ENCODE results near the gene RBM39.
"Not testable (repeated sequence)": the region's sequence is repeated elsewhere in the genome, so short reads cannot be mapped to it uniquely, and the experiment has no call there.

The RBM39 gene

GRCh38 chr20:35756404-35756803 is 14.3 kb upstream of the RBM39 start:
- DNase-seq (ENCODE audit: low read depth in 3 of 3, low spot score in 1 of 3), result no peak

DNA sequence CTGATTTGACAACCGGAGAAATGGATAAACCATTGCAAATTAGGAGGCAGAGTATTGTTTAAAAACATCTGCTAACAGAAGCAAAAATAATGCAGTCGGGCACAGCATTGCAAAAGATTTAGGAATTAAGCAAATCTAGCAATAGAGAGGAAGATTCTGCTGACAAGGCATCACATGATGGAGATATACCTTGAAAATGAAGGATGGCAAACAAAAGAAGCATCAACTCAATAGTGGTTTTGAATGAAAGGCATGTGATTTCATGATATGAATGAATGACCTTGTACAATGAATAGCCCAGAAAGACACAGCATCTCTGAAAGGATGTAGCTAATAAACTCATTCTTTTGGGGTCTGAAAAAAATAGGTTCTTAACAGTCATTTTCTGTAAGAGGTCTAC is 8.6 kb upstream of the RBM39 start:
- DNase-seq (ENCODE audit: low read depth in 3 of 3, low spot score in 1 of 3), result no peak

DNA sequence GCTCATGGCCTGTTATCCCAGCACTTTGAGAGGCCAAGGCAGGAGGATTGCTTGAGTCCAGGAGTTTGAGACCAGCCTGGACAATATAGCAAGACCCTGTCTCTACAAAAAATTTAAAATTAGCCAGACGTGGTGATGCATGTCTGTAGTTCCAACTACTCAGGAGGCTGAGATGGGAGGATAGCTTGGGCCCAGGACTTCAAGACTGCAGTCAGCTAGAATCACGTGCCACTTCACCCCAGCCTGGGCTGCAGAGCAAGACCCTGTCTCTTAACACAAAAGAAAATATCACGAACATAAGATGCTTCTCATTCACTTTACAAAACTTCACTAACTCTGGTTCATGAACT is 2.4 kb upstream of the RBM39 start:
- not testable (repeated sequence) for DNase-seq (ENCODE audit: low read depth in 3 of 3, low spot score in 1 of 3)

- no peak for DNase-seq (ENCODE audit: low read depth in 3 of 3, low spot score in 1 of 3)
These were observed 1.8 kb upstream of the RBM39 start for GRCh38 chr20:35743693-35744491.

DNA sequence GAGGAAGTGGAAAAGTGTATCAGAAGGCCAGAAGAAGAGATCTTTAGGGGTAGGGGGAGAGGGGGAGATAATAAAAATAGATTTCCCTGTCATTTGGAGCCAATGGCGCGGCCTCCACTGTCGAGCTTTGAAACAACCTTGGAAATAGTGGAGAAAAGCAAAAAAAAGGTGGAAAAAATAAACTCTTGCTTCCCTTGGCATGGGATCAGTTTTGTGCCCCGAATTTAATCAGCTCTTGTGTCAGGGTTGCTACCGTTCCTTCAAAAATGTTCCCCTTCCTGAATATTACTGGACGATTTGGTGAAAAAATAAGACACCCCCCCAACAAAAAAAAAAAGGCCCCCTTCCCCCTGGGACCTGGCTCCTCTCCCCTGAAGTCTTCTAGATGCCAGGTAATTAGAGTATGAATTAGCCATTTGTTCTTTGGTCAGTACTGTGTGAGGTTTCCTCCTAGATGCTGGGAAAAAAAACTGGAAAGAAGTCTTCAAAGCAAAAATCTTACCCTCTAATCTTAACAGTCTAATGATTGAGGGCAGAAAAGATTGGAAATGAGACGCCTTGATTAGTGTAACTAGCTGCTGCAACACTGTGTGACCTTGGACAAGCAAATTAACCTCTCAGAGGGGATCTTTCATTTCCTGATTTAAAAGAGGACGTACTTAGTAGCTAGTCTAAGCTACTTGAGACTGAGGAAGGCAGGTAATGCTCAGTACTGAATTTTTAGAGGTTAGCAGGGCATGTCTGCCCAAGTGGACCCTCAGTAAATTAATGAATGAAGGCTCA is 872 bp upstream of the RBM39 start:
- DNase-seq (ENCODE audit: low read depth in 3 of 3, low spot score in 1 of 3), result no peak

- DNase-seq (ENCODE audit: low read depth in 3 of 3, low spot score in 1 of 3), result no peak
These were observed 2.5 kb downstream of the RBM39 start for GRCh38 chr20:35739294-35740163.

GRCh38 chr20:35738410-35739179 is 3.5 kb downstream of the RBM39 start:
- no peak for DNase-seq (ENCODE audit: low read depth in 3 of 3, low spot score in 1 of 3)

GRCh38 chr20:35737865-35738333 is 4.2 kb downstream of the RBM39 start:
- DNase-seq (ENCODE audit: low read depth in 3 of 3, low spot score in 1 of 3), result no peak

DNA sequence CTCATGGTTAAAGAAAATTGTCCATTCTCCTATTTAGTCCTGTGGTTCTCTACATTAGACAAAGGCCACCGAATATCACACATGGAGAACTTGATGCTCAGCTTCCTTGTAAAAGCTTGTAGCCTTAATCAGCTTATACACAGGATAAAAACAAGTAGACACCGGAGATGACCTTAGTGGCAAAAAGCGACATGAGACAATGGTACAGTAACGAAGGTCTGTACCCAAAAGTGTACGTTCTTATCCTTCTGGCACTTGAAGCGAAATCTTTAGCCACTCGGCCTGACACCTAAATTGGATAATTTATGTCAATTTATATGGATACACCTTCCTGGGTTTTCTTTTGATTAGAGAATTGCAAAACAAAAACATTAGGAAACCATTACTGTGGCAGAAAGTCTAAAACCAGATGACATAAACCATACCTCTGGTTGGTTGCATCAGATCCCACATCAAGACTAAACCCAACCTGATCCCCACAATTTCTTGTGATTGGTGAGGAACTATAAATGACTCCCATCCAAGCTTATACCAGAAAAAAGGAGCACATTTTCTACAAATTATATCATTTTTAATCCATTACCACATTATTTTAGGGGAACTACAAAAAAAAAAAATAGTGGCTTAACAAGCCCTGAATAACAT is 6.1 kb downstream of the RBM39 start:
- no peak for DNase-seq (ENCODE audit: low read depth in 3 of 3, low spot score in 1 of 3)

DNA sequence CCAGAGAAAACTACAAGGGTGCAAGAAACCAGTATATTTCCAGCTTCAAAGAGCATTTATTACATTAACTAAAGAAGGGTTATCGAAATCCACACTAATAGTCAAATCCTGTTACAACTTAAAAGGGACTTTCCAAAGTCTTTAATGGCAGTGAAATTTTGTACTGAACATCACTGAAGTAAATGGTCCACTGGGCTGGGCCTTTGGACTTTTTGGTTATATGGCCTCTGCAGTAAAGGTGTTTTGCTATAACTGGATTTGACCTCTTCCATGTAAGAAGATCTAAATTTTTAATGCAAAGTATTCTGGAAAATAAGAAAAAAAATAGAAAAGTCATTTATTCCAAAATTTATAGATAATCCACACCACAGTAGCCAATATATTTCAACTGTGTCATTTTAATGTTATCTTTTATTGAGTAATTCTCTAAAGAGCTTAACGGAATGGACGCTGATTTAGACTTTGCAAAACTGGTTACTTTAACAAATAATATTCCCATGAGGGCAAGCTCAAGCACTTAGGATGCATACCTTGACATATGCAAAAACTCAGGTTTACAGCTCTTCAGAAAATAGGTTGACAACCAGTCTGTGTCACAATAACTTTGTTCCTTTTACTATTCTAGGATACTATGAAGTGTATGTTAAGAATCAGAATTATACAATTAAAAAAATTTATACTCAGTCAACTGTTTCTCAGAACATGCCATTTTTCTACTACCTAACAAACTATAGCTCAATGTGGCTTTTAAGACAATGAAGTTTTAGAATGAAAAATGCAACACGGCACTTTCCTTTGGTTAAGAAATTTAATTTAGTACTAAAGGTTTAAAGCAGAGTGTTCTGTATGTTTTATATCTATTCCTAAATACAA is 7.0 kb downstream of the RBM39 start:
- no peak for DNase-seq (ENCODE audit: low read depth in 3 of 3, low spot score in 1 of 3)

DNA sequence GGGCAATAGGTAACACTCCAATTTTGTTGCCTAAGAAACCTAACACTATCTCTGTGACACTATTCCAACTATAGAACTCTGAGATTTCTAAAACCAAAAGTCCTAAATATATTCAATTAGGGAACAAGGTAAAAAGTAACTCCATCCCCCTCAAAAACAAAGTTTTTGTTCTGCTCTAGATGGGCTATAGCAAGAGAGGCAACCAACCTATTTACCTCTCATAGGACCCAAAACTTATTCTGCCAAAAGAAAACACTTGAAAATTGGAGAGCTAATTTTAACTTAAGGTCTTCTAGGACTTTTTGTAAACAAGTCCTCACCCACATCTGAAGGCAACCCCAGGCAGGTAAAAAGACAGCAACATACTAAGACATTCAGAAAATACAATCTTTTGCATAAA is 7.7 kb downstream of the RBM39 start:
- no peak for DNase-seq (ENCODE audit: low read depth in 3 of 3, low spot score in 1 of 3)

DNA sequence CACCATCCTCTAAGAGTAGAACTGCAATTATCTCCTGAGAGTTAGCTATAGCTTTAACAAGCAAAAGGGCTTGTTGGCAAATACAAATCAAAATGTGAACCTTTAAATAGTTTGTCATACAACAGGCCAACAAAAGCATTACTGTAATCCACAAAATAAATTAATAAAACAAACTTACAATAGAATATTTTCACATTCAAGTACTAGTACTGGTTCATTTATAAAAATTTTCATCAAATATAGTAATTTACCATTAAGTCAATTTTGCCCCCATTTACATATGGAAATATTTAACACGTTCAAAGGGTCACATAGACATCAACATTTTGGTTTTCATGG is 9.4 kb downstream of the RBM39 start:
- DNase-seq (ENCODE audit: low read depth in 3 of 3, low spot score in 1 of 3), result no peak

GRCh38 chr20:35731862-35732643 is 10.0 kb downstream of the RBM39 start:
- DNase-seq (ENCODE audit: low read depth in 3 of 3, low spot score in 1 of 3), result no peak

DNA sequence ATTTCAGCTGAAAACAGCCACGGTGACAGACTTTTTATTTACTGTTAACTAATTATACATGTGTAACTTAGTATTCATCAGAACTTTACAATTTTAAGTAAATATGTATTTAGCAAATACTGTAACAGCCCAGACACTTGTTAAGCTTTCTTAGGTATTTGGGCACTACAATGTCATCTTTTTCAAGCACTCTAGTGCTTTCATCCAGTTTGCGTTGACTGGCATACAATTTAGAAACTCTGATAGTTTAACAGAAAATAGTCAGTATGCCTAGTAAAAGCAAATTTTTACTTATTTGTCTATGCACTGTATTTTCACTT is 10.6 kb downstream of the RBM39 start:
- DNase-seq (ENCODE audit: low read depth in 3 of 3, low spot score in 1 of 3), result no peak

DNA sequence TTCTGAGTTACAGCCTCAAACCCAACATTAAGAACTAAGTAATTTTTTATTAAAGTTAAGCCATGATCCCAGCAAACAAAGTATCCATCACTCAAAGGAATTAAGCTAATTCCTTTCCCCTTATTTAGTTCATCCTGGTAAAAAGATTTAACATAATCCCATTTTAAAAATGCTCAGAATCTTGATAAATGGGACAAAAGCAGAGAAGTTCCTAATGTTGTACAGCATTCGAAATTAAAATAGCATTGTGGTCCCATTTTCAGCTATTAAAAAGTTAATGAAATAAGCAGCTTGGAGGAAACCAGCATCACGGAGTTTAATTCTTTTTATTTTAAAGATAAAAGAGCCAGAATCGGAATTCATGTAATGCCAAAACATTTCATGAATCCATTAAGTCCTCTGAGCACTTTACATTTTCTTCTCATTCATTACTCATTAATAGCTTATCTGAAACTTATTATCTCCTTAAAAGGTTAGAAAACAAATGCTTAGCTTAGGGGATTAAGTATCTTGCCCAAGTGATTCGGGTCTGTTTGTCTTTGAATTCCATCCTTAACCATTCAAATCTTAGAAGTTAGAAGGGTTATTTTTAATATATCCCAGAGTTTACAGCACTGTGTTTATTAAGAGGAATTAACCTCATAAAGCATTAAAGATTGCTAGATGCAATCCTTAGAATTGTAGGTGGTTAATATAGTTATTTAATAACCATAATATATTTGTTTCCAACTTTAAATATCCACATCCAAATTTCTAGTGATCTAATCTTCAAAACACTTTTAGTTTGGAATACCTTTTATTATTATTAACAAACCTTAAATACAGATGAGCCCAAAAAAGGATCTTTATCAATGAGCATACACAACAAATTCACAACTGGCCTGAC is 11.2 kb downstream of the RBM39 start:
- no peak for DNase-seq (ENCODE audit: low read depth in 3 of 3, low spot score in 1 of 3)

DNA sequence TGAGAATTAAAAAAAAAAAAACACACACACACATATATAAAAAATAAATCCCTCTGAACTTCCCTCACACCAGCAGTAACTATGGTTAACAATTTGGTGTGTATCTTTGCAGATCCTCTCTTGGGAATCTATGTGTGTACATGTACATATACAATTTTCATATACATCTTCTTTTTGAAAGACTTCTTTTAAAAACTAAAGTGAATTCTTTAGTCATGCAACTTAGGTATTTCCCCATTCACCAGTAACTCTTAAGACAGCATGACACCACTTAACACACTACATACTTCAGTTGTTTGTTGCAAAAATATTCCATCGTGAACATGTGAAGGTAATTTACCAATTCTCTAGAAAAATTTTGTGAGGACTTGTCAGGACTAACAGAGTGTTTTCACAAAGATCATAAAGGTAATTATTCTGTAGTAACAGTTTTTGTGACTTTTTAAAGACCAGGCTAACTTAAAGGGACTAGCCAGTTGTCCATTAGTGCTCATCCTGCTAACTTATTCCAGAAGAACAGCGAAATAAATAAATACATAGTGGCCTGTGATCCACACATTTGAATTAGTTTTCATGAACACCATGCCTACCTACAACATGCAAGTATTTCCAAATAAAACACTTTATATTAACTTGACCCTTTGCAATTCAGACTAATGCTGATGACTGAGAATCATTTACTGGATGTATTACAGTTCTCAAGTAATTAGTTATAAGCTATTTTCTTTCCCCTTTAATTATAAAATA is 12.1 kb downstream of the RBM39 start:
- no peak for DNase-seq (ENCODE audit: low read depth in 3 of 3, low spot score in 1 of 3)

- DNase-seq (ENCODE audit: low read depth in 3 of 3, low spot score in 1 of 3), result no peak
These were observed 12.7 kb downstream of the RBM39 start for GRCh38 chr20:35729283-35729807.

Measured in stimulated activated CD4-positive, alpha-beta T cell treated with anti-CD3 and anti-CD28 coated beads, TNF-alpha, amount 100 ng/mL, for 1 hour (primary cell).